Mesenteric fat pad (tissue), 1 donor: Measurements from ENCODE around the gene KIAA1671. TPM values are rescaled to one million over a fixed set of nuclear protein-coding genes. Genes with fewer than 3 reads are reported as not detected.
"Not testable (repeated sequence)": the region's sequence is repeated elsewhere in the genome, so short reads cannot be mapped to it uniquely, and the experiment has no call there.

ENCODE experiments used
- DNase-seq: peaks from one replicate; pipeline ENCODE4 v3.0.0-alpha.2; 2020; ENCODE audit warnings: low spot score
- total RNA-seq: library from RNA; stranded (reverse); fragmentation: NEBNext Ultra II Directional; extraction: Animal tissue kit (Norgen Biotek cat#: 25700); gene quantifications from one replicate; pipeline ENCODE4 v1.2.1, GENCODE V29; 2021
- donor health status: DM: yes; HTN: yes; CAD: no.

The KIAA1671 gene
- total RNA-seq, 1 donor from 2014 or later: 14.9 TPM

DNA sequence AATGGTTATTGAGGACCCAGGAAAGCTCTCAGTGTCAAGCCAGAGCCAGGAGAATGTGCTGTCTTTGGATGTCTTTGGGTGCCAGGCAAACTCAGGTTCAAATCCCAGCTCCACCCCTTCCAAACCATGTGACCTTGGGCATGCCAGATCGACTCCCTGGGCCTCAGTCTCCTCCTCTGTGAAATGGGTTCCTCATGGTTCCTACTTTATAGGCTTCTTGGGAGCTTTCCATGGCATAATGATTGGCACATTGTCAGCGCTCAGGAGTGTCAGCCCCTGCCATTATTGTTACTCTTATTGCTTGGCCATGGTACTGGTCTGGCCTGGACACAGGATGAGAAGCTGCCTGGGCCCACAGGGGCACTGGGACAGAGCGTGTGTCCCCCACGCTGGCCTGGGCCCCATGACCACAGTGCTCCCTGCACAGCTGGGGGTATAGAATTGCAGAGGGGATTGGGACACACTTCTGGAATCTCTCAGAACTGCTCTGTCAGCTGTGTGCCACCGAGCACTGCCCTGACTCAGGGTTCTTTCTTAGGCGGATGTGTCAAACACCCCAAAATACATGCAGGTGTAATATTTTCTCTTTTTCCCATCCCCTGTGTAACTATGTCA, 209.5 kb downstream of the KIAA1671 start:
- no peak for DNase-seq

DNA sequence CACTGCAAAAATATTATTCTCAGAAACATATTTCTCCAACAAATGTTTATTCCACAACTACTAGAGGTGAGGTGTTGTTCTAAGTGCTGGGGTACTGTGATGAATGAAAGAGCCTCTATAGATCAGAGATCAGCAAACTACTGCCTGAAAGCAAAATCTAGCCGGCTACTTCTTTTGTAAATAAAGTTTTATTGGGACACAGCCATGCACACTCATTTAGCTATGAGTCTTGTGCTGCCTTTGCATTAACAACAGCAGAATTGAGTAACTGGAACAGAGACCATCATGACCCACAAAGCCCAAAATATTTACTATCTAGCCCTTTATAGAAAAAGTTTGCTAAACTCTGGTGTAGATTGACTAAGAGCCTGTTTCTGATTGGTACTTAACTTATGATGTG, 210.0 kb downstream of the KIAA1671 start:
- DNase-seq: no peak

DNA sequence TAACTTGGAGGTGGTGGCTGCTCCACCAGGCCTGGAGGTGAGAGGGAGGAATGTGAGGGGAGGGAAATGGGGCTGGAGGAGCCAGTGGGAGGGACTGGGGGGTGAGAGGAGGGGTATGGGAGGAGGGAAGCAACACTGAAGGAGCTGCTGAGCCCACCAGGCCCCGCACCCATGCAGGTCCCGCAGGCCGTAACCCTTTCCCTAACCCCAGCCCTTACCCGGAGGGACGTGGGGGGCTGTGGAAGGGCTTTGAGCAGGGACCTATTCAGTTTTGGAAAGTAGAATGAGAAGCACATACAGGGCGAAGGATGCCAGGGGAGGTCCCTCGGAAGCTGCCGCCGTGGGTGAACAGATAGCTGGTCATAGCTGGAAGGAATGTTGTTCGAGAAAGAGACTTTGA, 213.3 kb downstream of the KIAA1671 start:
- DNase-seq: no peak

DNA sequence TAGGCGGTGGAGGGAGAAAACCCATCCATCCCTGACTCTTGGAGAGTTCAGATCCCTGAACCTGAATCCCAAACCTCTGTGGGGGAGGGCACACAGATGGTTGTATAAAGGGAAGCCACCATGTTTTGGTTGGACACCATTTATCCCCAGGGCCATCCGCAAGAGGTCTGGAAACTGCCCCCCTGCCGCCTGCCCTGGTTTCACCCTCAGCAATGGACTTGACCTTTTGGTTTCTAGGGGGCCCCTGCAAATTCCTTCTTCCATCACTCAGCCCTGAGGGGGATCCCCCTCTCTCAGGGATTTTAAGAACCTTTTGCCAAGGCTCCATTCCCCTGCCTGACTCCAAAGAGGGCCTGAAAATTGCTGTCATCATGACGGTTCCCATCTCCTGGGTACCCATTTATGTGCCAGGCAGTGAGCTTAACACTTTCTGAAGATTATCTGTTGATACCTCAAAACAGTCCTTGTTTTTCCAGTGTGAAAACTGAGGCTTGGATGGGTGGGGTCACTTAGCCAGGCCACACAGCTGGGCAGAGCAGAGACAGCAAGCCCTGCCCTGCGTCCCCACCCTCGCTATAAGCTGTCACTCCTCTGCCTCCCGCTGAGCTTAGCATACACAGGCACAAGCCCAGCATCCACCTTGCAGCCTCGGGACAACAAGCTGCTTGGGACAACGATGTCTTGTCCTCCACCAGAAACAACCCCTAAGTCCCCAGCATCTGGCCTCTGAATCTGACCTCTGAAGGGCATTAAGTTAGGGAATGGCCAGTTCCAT, 213.9 kb downstream of the KIAA1671 start:
- no peak for DNase-seq

DNA sequence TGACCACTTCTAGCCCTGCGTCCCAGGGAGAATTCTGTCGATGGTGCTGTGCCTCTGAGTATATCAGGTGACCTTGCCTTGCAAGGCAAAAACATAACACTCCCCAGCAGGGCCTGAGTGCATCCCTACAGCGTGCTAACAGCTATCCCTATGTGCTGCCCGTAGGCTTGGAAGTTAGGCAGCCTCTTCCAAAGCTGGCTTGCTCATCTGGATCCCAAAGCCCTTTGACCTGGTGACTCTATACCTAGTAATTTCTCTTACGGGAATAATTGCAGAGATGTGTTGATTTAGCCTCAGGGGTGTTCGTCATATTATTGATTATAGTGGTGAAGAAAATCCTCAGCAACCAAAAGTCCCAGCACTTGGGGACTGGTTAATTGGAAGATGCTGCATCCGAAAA, 214.6 kb downstream of the KIAA1671 start:
- DNase-seq: no peak

DNA sequence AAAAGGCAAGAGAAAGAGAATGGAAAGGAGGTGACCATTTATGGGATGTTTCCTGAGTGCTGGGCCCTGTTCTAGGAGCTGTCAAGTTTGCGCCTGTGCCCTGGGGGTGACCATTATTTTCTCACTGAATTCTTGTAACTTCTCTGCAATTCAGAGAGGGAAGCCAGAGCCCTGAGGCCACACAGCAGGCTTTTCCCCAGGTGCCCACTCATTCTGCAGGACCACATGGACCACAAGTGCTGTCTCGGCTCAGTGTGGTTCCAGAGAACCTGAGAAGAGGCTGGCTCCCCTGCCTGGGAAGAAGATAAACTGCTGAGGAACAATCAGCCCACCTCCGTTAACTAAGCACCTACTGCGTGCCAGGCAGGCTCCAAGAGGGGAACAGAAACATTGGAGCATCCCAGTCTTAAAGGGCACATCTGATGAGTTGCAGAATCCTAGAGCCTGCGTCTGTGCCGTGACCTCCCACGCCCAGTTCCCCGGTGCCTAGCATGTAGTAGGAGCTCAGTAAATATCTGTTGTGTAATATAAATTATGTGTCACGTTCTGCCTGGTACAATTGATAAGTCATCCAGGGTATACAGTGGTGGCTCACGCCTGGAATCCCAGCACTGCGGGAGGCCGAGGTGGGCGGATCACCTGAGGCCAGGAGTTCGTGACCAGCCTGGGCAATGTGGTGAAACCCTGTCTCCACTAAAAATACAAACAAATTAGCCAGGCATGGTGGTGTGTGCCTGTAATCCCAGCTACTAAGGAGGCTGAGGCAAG, 215.5 kb downstream of the KIAA1671 start:
- DNase-seq: no peak

DNA sequence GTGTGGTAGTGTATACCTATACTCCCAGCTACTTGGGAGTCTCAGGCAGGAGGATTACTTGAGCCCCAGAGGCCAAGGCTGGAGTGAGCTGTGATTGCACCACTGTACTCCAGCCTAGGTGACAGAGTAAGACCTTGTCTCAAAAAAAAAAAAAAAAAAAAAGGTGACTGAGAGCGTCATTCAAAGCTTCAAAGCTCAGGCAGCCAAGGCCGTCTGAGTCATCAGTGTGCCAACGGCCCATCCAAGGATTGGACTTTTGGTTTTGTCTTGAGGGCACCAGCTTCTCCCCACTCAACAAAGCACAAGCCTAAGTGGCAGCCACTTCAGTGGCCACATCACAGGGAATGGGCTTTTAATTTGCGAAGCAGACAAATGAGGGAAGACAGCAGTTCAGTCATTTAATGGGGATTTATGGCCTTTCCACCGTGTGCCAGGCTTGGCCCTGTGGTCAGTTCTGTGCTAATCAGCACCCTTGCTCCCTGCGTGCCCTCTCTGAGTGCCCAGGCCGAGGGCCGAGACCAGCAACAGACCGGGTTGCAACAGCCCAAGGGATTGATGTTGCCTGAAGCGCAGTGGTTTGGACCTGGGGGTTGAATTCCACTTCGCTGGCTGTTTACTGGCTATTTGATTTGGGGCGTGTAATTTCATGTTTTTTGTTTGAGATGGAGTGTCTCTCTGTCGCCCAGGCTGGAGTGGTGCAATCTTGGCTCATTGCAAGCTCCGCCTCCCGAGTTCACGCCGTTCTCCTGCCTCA, 216.9 kb downstream of the KIAA1671 start:
- no peak for DNase-seq

DNA sequence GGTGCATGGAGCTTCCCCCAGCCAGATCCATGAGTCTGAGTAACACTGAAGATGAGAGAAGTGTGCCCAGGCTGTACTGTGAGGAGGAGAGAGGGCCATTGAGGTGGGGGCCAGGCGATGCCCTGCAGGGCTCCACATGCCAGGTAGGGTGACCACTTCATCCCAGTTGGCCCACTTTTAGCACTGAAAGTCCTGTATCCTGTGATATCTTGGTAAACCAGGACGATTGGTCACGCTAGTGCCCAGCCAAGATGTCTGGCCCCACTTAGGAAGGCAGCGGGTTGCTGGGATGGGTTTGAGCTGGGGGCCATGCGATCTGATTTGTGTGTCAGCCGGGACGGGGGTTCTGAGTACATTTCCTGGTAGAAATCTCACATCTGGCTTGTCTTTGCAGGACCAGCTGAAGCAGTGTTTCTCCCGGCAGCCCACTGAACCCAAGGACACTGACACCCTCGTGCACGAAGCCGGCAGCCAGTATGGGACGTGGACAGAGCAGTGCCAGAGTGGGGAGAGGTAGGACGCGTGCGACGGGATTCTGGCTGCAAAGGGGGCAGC, 218.0 kb downstream of the KIAA1671 start:
- DNase-seq: no peak

DNA sequence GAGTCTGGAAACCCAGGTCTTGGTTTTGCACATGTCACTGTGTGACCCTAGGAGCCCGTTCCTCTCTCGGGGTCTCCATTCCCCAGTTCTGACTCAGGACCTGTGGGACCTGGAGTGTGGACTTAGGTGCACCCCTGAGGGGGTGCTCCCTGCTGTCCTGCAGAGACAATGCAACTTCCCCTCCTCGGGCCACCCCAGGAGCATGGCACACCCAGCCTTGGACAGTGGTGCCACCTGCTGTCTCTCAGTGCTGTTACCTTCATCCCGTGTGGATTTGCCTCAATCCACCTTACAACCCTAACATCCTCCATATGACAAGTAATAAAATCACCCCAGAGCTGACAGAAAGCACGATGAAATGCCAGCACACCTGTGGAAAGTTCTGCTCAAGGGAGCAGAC, 219.6 kb downstream of the KIAA1671 start:
- no peak for DNase-seq

DNA sequence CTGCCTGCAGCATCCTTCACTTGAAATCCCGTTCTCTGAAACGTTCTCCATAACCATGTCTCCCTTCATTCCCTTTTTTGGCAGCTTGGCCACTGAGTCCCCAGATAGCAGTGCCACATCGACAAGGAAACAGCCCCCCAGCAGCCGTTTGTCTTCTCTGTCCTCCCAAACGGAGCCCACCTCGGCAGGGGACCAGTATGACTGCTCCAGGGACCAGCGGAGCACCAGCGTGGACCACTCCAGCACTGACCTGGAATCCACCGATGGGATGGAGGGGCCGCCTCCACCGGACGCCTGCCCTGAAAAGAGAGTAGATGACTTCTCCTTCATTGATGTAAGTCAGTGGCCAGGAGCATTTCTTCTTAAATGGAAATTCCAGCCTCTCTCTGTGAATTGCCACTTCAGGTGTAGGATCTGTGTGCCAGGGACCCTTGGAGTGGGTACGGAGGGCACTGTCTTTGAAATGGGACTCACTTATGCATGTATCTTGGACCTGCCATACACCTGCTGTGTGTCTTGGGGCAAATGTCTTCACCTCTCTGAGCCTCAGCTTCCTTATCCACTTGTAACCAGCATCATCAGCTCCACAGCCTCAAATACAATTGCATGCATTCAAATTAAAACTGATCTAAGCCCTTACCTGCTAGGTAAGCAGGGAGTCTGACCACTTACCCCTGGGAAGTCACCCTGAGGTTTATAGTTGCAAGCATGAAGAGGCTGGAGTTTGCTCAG, 221.8 kb downstream of the KIAA1671 start:
- DNase-seq: no peak

DNA sequence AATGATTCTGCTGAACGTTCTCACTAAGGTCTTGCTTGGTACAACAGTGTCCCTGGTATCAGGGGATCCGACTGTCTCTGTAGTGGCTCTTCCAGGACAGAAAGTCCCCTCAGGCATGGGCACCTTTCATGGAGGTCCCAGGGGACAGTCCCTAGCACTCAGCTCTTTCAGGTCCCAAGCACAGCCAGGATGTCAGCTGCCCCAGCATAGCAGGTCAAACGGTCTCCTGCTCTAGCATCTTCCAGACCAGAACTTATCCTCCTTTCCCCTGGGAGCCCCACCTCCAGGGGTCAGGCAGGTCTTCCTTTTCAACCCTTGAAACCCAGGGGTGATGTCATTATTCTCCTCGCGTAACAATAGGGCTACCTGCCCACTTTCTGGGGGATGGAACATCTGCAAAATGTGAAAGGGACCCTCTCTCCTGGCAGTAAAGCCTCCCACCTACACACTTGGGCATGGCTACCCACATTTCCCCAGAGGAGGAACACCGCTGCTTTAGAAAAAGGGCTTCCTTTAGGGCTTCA, 222.4 kb downstream of the KIAA1671 start:
- DNase-seq: no peak

DNA sequence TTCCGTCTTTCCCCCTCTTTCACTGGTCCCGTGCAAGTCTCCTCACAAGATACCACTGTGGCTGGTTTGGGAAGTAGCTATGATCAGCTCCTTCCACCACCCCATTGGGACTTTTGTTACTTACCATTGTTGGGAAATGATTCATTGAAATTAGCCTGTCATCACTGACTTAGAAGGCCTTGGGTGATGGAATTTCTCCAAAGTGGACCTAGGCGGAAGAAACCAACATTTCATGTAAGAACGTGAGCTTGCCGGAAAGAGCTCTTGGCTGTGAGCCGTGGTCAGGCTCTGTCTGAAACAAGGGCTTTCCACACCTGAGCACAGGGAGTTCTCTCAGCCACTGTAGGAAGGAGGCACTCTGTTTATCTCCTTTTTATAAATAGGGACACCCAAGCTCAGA, 223.7 kb downstream of the KIAA1671 start:
- DNase-seq: no peak

DNA sequence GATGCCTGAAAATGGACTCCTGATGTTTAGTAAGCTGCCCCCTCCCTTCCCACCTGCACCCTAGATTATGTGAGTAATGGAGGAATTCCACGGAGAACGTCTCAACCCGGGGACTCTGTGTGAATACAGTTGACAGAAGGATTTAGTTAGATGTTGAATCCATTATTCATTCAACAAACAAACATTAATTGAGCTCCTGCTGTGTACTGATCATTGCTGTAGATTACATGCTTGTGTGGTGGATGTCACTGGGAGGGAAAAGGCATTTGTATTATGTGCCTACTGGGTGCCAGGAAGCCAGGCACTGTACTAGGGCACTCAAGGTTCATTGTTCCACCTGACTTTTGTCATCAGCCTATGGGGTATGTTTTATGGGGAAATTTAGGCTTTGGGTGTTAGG, 224.3 kb downstream of the KIAA1671 start:
- DNase-seq: no peak

DNA sequence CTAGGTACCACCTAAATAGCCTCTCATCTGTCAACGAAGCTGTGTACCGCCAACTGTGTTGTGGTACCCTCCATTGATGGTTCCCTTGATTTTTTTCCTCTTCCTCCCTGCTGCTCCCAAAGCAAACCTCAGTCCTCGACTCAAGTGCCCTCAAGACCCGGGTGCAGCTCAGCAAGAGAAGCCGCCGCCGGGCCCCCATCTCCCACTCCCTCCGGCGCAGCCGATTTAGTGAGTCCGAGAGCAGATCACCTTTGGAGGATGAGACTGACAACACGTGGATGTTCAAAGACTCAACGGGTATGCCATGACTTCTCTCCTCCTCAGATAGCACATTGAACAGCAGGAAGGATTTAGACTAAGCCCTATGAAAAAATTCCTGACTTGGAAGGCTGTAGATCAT, 224.7 kb downstream of the KIAA1671 start:
- DNase-seq: no peak

DNA sequence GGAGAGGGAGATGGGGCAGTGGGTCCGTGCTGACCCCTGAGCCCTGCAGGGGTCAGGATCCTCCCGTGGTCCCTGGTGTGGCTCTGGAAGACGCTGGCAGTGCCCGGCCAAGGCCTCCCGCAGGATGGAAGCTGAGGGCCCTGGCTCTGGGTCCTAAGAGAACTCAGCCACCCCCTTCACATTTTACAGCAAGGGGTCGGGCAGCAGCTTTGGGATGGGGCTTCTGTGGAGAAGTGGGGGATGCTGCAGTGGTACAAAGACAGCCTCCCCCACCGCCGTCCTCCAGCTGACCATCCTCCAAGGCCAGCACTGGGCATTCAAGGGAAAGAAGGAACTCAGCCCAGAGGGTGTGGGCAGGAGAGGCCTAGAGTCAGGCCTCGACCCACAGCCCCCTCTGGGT, 225.4 kb downstream of the KIAA1671 start:
- no peak for DNase-seq

DNA sequence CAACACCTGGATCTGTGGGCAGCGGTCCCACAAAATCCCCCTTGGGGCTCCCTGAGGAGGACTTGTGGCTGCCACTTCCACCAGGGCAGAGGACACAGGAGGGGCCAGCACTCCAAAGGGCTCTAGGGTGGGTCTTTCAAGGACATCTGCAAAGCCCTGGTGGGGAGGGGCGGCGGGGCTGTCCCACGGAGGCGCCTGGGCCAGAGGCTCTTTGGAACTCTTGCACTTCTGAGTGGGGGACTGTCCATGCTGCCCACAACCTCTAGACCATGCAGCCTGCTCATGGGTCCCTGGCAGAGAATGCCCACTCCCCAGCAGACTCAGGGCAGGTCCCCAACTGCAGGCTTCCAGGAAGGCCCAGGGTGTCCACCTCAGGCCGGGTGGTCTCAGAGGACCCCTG, 225.8 kb downstream of the KIAA1671 start:
- DNase-seq: not testable (repeated sequence)

DNA sequence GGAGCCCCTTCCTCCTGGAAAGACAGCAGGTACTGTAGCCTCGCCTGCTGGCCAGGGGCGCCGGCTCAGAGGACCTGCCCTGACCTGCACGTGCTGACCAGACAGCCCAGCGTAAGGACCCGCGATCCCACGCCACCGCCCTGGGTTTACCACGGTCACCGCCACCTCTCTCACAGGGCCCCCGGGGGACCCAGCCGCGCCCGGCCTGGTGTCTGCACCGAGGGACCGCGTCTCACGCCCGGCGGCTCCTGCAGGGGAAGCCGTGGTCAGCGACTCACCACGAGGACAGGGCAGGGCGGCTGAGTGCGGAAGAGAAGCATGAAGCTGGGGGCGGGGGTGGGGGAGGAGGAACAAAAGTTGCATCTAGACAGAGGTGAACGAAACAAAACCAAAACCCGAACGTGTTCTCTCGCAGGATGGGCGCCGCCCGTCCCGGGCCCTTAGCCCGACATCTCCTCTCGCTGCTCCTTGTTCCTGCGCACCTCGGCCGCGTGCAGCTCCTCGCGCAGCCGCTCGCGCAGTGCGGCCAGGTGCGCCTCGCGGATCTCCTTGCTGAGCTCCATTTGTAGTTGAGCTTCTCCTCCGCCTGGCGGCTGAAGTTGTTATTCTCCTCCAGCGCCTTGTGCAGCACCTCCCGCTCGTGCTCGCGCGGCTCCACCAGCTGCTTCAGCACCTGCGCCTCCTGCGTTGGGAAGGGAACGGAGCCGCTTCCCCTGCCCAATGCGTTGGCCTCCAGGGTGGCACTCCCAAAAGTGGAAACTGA, 226.5 kb downstream of the KIAA1671 start:
- not testable (repeated sequence) for DNase-seq

DNA sequence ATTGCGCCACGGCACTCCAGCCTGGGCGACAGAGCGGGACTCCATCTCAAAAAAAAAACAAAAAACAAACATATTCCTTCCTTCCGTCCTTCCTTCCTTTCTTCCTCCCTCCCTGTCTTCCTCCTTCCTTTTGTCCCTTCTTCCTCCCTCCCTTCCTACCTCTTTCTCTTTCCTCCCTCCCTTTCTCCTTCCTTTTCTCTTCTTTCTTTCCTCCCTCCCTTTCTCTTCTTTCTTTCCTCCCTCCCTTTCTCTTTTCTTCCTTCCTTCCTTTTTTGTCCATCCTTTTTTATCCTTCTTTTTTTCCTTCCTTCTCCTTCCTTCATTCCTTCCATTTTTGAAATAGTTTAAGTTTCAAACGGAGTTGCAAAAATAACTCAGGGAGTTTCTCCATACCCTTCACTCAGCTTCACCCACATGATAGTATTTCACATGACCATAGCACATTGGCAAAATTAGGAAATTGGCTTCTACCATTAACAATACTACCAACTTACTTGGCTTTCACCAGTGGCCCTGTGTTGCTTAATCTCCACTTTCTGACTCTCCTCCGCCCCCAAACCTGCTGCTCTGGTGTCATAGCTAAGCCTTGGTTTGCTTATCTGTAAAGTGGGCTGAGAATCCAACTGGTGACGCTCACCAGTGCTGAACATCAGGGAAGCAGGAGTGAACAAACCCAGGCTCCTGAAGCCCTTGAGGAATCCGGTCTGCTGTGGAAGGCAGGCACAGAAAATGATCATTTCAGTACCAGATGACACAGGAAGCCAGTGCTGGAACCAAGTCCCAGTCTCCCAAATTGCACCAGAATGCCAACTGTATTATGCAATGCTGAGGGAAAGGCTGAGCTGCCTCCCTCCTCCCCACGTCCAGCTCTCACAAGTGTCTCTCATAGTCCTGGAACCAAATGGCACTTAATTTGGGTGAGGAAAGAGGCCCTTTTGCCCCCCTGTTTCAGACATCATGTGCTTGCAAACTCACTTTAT, 229.9 kb downstream of the KIAA1671 start:
- no peak for DNase-seq
